HepG2 (cell line): ENCODE results near the gene RPAP2. TPM values are rescaled to one million over a fixed set of nuclear protein-coding genes. Genes with fewer than 3 reads are reported as not detected.

Source experiments
- CREB1 ChIP-seq, 2 experiments: fragments of 450-650 bp in 1 of 2; IDR thresholded peaks; 2 replicates each; pipeline ENCODE4 v1.6.1; 2016 to 2017; ENCODE audit warnings: control low read depth in 1 of 2, mild to moderate bottlenecking in 1 of 2, missing compliant biosample characterization in 1 of 2, missing genetic modification characterization in 1 of 2
- DPF2 ChIP-seq: sonication (generic); formaldehyde crosslinking; IDR thresholded peaks from 2 replicates; pipeline ENCODE4 v1.4.0; 2020; ENCODE audit warnings: mild to moderate bottlenecking, low read depth, missing genetic modification reagents, borderline replicate concordance
- IRF2 ChIP-seq: IDR thresholded peaks from 2 replicates; pipeline ENCODE4 v1.6.1; 2018; ENCODE audit warnings: missing genetic modification reagents, missing compliant biosample characterization
- KDM1A ChIP-seq: IDR thresholded peaks from 2 replicates; pipeline ENCODE4 v1.6.1; 2016; ENCODE audit warnings: missing compliant biosample characterization
- PATZ1 ChIP-seq: sonication (generic); formaldehyde crosslinking; IDR thresholded peaks from 2 replicates; pipeline ENCODE4 v1.4.0; 2020; ENCODE audit warnings: missing genetic modification reagents
- SKIL ChIP-seq: sonication (generic); formaldehyde crosslinking; IDR thresholded peaks from 2 replicates; pipeline ENCODE4 v1.8.0; 2022; ENCODE audit warnings: missing genetic modification reagents, mild to moderate bottlenecking, moderate library complexity, borderline replicate concordance
- YEATS4 ChIP-seq: sonication (generic); formaldehyde crosslinking; IDR thresholded peaks from 2 replicates; pipeline ENCODE4 v1.4.0; 2020; ENCODE audit warnings: missing genetic modification reagents, borderline replicate concordance
- ZMAT3 ChIP-seq: sonication (generic); formaldehyde crosslinking; conservative IDR thresholded peaks from 2 replicates; pipeline ENCODE4 v1.7.0; 2021; ENCODE audit warnings: missing genetic modification reagents
- ZNF558 ChIP-seq: sonication (generic); formaldehyde crosslinking; IDR thresholded peaks from 2 replicates; pipeline ENCODE4 v1.9.0; 2022; ENCODE audit warnings: mild to moderate bottlenecking, missing genetic modification reagents, borderline replicate concordance
- ZNF660 ChIP-seq: sonication (generic); formaldehyde crosslinking; IDR thresholded peaks from 2 replicates; pipeline ENCODE4 v1.5.1; 2020; ENCODE audit warnings: mild to moderate bottlenecking, low read depth, missing genetic modification reagents, borderline replicate concordance
- ZNF691 ChIP-seq: sonication (generic); formaldehyde crosslinking; IDR thresholded peaks from 2 replicates; pipeline ENCODE4 v1.4.0; 2020; ENCODE audit warnings: missing genetic modification reagents, low read depth, mild to moderate bottlenecking, borderline replicate concordance
- ZNF772 ChIP-seq: sonication (generic); formaldehyde crosslinking; IDR thresholded peaks from 2 replicates; pipeline ENCODE4 v1.5.0; 2020; ENCODE audit warnings: mild to moderate bottlenecking, missing genetic modification reagents
- polyA plus RNA-seq, 8 experiments: library from polyadenylated mRNA; depleted of rRNA in 3 of 8; stranded (reverse) in 7 of 8; unstranded in 1 of 8; fragments of >200 nt; fragmentation: Illumina TruSeq in 4 of 8; extraction: Trizol in 4 of 8; gene quantifications; 2 replicates each; pipeline versions ENCODE4 v1.2.1 to v1.2.3, GENCODE V29; 2011 to 2016; ENCODE audit warnings: low read depth in 4 of 8, missing spikeins in 1 of 8, mixed read lengths in 1 of 8; ENCODE audit not compliant: insufficient read depth in 1 of 8
- total RNA-seq, 5 experiments: library from RNA; depleted of rRNA; stranded (reverse); fragments of >200 nt; fragmentation: Illumina TruSeq; extraction: Trizol; gene quantifications; 2 replicates each; pipeline ENCODE4 v1.2.3, GENCODE V29; 2016; ENCODE audit warnings: low read depth in 1 of 5
- TF ChIP-seq, protein P1 (sequence below): sonication (generic); formaldehyde crosslinking; IDR thresholded peaks from 2 replicates; pipeline ENCODE4 v1.4.0; 2020; ENCODE audit warnings: mild to moderate bottlenecking, missing genetic modification reagents
- TF ChIP-seq, protein P2 (sequence below): sonication (generic); formaldehyde crosslinking; IDR thresholded peaks from 2 replicates; pipeline ENCODE4 v1.4.0; 2020; ENCODE audit warnings: missing genetic modification reagents, borderline replicate concordance
- TF ChIP-seq, protein P3 (sequence below): sonication (generic); formaldehyde crosslinking; IDR thresholded peaks from 2 replicates; pipeline ENCODE4 v1.5.0; 2020; ENCODE audit warnings: mild to moderate bottlenecking, missing genetic modification reagents

RPAP2 gene
- total and polyA plus RNA-seq, 2 of the 13 experiments (the other 11 are each of a cell fraction or from before 2014, with no cell fraction given): 10.0 to 34.8 TPM

DNA sequence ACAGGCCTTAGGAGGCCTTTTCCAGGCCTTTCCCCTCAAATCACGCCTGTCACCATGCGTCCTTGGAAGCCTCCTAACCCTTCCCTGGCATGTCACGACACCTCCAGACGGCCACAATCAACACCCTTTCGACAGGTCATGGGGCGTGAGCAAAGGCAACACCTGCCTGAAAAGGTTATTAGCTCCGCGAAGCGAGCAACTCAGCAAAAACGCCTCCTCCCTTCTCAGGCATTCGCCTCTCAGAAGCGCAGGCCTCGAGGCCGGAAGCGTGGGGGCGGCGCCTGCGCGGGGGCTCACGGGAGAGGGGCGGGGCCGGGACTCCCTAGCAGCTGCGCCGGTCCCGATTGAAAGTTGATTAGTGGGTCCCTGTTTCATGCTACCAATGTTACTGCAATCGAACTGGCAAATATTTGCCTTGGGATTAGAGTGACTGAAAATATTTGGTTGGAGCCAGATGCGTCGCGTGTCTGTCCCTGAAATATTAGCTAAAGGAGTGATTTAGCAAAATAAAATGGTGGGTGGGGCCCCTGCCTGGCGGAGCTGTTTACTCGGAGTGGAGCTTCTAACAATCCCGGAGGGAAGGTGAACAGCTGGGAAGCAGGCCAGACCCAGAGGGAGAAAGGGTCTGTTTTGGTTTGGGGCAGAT, 143.0 kb downstream of the RPAP2 start (continued):
- TF ChIP-seq PATZ1 (CRISPR knock-in tag): peak; percentile 81; the same call in 1 of the 2 replicates
- TF ChIP-seq, protein P1, sequence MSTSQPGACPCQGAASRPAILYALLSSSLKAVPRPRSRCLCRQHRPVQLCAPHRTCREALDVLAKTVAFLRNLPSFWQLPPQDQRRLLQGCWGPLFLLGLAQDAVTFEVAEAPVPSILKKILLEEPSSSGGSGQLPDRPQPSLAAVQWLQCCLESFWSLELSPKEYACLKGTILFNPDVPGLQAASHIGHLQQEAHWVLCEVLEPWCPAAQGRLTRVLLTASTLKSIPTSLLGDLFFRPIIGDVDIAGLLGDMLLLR (CRISPR knock-in tag): no peak
- TF ChIP-seq, protein P2, sequence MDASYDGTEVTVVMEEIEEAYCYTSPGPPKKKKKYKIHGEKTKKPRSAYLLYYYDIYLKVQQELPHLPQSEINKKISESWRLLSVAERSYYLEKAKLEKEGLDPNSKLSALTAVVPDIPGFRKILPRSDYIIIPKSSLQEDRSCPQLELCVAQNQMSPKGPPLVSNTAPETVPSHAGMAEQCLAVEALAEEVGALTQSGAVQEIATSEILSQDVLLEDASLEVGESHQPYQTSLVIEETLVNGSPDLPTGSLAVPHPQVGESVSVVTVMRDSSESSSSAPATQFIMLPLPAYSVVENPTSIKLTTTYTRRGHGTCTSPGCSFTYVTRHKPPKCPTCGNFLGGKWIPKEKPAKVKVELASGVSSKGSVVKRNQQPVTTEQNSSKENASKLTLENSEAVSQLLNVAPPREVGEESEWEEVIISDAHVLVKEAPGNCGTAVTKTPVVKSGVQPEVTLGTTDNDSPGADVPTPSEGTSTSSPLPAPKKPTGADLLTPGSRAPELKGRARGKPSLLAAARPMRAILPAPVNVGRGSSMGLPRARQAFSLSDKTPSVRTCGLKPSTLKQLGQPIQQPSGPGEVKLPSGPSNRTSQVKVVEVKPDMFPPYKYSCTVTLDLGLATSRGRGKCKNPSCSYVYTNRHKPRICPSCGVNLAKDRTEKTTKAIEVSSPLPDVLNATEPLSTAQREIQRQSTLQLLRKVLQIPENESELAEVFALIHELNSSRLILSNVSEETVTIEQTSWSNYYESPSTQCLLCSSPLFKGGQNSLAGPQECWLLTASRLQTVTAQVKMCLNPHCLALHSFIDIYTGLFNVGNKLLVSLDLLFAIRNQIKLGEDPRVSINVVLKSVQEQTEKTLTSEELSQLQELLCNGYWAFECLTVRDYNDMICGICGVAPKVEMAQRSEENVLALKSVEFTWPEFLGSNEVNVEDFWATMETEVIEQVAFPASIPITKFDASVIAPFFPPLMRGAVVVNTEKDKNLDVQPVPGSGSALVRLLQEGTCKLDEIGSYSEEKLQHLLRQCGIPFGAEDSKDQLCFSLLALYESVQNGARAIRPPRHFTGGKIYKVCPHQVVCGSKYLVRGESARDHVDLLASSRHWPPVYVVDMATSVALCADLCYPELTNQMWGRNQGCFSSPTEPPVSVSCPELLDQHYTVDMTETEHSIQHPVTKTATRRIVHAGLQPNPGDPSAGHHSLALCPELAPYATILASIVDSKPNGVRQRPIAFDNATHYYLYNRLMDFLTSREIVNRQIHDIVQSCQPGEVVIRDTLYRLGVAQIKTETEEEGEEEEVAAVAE (CRISPR knock-in tag): peak; percentile 89
- peak; percentile 94 for TF ChIP-seq YEATS4
- TF ChIP-seq ZNF772 (CRISPR knock-in tag): 0 out of 2 replicates have a peak, but pooled peaks have one; percentile 48
- TF ChIP-seq IRF2 (CRISPR knock-in tag): peak; percentile 71; the same call in 1 of the 2 replicates
- peak; percentile 65; the same call in 1 of the 2 replicates for TF ChIP-seq ZMAT3 (CRISPR knock-in tag)
- TF ChIP-seq CREB1 (IDR thresholded peaks at IDR 0.05): no peak
- TF ChIP-seq CREB1 (CRISPR knock-in tag; IDR thresholded peaks at IDR 0.05): peak; percentile 62; the same call in 1 of the 2 replicates
- TF ChIP-seq DPF2 (CRISPR knock-in tag): peak; percentile 37; the same call in 1 of the 2 replicates
- no peak for TF ChIP-seq ZNF660 (CRISPR knock-in tag)
- TF ChIP-seq SKIL (CRISPR knock-in tag): peak; percentile 77; the same call in 1 of the 2 replicates
- TF ChIP-seq KDM1A (CRISPR knock-in tag): no peak
- no peak for TF ChIP-seq ZNF691 (CRISPR knock-in tag)
- TF ChIP-seq ZNF558 (CRISPR knock-in tag): peak; percentile 82; the same call in 1 of the 2 replicates
- TF ChIP-seq, protein P3, sequence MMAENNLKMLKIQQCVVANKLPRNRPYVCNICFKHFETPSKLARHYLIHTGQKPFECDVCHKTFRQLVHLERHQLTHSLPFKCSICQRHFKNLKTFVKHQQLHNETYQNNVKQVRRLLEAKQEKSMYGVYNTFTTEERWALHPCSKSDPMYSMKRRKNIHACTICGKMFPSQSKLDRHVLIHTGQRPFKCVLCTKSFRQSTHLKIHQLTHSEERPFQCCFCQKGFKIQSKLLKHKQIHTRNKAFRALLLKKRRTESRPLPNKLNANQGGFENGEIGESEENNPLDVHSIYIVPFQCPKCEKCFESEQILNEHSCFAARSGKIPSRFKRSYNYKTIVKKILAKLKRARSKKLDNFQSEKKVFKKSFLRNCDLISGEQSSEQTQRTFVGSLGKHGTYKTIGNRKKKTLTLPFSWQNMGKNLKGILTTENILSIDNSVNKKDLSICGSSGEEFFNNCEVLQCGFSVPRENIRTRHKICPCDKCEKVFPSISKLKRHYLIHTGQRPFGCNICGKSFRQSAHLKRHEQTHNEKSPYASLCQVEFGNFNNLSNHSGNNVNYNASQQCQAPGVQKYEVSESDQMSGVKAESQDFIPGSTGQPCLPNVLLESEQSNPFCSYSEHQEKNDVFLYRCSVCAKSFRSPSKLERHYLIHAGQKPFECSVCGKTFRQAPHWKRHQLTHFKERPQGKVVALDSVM (CRISPR knock-in tag): peak; percentile 48; the same call in 1 of the 2 replicates
